Right cardiac atrium (tissue), 5 donors: Measurements from ENCODE around the gene RELCH. TPM values are rescaled to one million over a fixed set of nuclear protein-coding genes. Genes with fewer than 3 reads are reported as not detected.

Source experiments
- ATAC-seq, 2 donors: fragments of 200-7000 bp; cut with Tn5 transposase; one replicate each; pipeline versions ENCODE4 v1.8.0 to v1.9.1; 2020; ENCODE audit warnings: moderate library complexity in 2 of 2, mild to moderate bottlenecking in 1 of 2
- DNase-seq, 3 donors: peaks; one replicate each; pipeline ENCODE4 v3.0.0-alpha.2; 2020
- H3K27ac ChIP-seq: one replicate; pipeline ENCODE4 v1.5.1; 2013; ENCODE audit warnings: mild to moderate bottlenecking, low read length, control low read depth, moderate library complexity
- H3K27me3 ChIP-seq: one replicate; pipeline ENCODE4 v1.6.1; 2013; ENCODE audit not compliant: control insufficient read depth, insufficient read depth
- H3K4me1 ChIP-seq: one replicate; pipeline ENCODE4 v1.6.1; 2013; ENCODE audit warnings: low read length; ENCODE audit not compliant: control insufficient read depth, insufficient read depth
- H3K4me3 ChIP-seq: one replicate; pipeline ENCODE4 v1.5.1; 2013; ENCODE audit warnings: low read length, control low read depth
- H3K9me3 ChIP-seq: one replicate; pipeline ENCODE4 v1.6.1; 2013; ENCODE audit warnings: low read length; ENCODE audit not compliant: control insufficient read depth
- WGBS: extraction: QIAGEN DNeasy Blood & Tissue Kit; methylation state at CpG from one replicate; pipeline ENCODE4 v1.1.7; 2013; 5-methylcytosine and 5-hydroxymethylcytosine counted together
- intact Hi-C, 4 donors: fragments of 100-400 bp; cut with DNase I; formaldehyde crosslinking; loops; one replicate each; pipeline versions ENCODE4 v1.11.0 to v1.14.0; 2022 to 2023
- polyA plus RNA-seq: library from polyadenylated mRNA; stranded (reverse); fragments of 200-250 nt; gene quantifications from one replicate; pipeline ENCODE4 v1.2.3, GENCODE V29; 2013
- total RNA-seq, 4 donors: library from RNA; stranded (reverse); fragmentation: NEBNext Ultra II Directional; extraction: Animal tissue kit (Norgen Biotek cat#: 25700); gene quantifications; one replicate each; pipeline ENCODE4 v1.2.1, GENCODE V29; 2021
- donor health status: healthy with polysubstance abuse.
- donor health status: DM: no; HTN: yes; CAD: no.
- donor health status: DM: no; HTN: no; CAD: no.
- donor health status: DM: no; HTN: yes; CAD: no; lungs with severe emphysema.
- donor health status: DM: yes; HTN: yes; CAD: no.

The RELCH gene
- total and polyA plus RNA-seq, 5 donors: 6.9 to 22.7 (median 16.8) TPM

DNA sequence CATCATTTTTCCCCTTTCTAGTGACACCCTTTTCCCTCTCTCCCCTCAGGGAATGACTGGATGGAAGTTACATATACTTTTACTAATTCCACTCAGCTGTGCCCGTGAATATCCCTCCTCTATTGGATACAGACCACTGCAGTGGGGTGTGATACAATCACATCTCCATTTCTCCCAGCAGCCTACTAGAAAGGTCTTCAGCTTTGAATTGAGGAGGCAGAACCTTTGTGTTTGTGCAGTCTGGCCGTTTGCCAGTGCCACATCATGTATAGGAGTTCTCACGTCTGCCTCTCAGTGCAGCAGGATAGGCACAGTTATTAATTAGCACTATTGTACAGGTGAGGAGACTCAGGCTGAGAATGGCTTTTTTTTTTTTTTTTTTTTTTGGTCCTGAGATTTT is 154.4 kb downstream of the RELCH start:
- ATAC-seq: no peak
- Histone ChIP-seq H3K4me3 (no peak overlapping the region), H3K27me3 (no peaks in the 10 kb centered on the region), H3K4me1 (no peaks in the 10 kb centered on the region), H3K9me3 (no peaks in the 10 kb centered on the region), H3K27ac (no peak overlapping the region)
- no peak for DNase-seq
- 70% methylated on average over 3 of the region's 3 CpGs for WGBS
- intact Hi-C loops: no loop called here

DNA sequence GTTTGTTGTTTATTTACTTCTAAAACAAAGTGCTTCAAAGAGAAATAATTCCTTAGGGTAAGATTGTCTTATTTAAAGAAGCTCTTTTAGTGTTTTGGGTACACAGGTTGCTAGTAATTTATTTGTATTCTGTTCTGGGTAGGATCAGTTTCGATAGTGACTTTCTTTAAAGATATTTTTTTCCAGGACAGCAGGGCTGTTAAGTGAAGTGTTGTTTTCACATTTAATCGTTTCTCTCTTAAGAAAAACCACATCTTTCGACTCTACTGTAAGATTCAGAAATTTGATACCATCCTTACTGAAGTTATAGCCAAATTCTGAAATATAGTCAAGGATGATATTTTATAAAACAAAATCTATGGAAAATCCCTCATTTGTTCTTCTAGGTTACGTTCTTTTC is 155.8 kb downstream of the RELCH start:
- Histone ChIP-seq H3K4me3 (no peak overlapping the region), H3K9me3 (no peaks in the 10 kb centered on the region), H3K4me1 (peaks cover 1% of the 10 kb centered on the region), H3K27me3 (no peaks in the 10 kb centered on the region), H3K27ac (no peak overlapping the region)
- DNase-seq: no peak
- no peak for ATAC-seq
- intact Hi-C loops: no loop called here
- 87% methylated on average over 4 of the region's 4 CpGs for WGBS

DNA sequence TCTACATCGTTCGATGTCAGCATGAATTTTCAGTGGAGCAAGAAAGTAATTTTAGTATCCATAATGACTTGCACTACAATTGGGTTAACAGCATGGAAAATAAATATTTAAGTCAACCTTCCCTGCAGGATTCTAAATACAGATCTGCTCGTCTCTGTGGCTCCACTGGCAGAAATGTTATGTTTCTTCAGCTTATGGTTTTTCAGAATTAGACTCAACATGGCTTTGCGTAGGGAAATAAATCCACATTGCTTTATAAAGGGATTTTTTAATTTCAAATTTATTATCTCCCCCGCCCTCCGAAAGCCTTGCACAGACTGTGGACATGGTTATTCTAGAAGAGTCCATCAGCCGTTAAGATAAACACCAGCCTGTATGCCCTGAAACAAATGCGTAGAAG is 156.3 kb downstream of the RELCH start:
- H3K4me1 ChIP-seq: peaks cover 1% of the 10 kb centered on the region
- intact Hi-C loops: no loop called here
- no peaks in the 10 kb centered on the region for H3K27me3 ChIP-seq
- H3K9me3 ChIP-seq: no peaks in the 10 kb centered on the region
- ATAC-seq (no peak), DNase-seq (no peak)
- WGBS: 91% methylated on average over 8 of the region's 8 CpGs
- no peak overlapping the region for H3K27ac ChIP-seq
- H3K4me3 ChIP-seq: no peak overlapping the region

DNA sequence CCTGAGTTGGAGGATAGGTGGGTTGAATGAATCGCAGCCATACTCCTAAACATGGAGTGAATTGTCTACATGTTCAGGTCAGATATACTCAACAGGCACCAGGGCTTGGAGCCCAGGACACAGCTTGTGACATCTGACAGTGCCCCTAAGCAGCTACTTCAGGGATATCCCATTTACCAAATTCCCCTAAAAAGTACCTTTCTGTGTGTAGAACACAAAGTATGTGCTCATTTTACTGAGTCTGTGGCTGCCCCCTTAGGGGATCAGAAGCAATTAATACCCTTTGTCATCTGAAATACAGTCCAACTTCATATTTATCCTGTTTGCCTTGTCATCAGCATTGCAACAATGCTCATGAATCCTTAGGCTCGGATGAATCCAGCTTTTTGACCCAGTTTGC is 158.9 kb downstream of the RELCH start:
- H3K9me3 ChIP-seq: no peaks in the 10 kb centered on the region
- H3K4me1 ChIP-seq: peaks cover 1% of the 10 kb centered on the region
- intact Hi-C loops: no loop called here
- WGBS: 96% methylated on average over 2 of the region's 2 CpGs
- H3K27ac ChIP-seq: no peak overlapping the region
- no peak overlapping the region for H3K4me3 ChIP-seq
- H3K27me3 ChIP-seq: no peaks in the 10 kb centered on the region
- no peak for DNase-seq
- ATAC-seq: no peak

DNA sequence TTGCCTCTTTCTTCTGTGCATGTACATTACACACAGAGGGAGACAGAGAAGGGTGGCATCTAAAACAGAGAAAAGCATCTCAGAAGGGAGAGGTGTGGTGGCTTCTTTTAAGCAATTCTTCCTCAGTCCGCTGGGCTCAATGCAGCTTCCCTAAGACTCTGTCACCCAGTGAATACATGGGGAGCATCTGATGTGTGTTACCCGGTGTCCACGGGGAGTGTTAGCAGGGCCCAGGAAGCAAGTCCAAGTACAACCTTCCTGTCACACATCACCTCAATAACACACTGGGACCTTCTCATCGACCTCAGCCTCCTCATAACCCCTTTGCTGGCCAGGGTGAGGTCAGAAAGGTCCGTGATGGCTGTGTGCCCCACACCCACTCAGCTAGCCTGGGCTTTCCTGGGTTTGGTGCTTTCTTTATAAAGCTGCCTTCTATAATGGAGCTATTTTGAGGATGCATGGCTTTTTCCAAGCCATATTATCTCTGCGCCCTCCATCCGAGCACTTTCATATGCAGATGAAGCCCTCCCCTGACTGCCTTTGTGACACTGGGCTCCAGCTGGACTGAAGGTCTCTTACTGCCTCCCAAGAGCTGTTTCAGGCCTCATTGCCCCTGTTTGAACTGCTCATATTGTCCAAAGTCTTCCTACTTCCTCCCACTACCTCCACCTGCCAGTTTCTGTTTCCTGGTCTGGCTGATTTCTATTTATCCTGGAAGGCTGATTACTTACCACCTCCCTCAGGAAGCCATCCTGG is 159.5 kb downstream of the RELCH start:
- WGBS: 73% methylated on average over 7 of the region's 7 CpGs
- DNase-seq: no peak

DNA sequence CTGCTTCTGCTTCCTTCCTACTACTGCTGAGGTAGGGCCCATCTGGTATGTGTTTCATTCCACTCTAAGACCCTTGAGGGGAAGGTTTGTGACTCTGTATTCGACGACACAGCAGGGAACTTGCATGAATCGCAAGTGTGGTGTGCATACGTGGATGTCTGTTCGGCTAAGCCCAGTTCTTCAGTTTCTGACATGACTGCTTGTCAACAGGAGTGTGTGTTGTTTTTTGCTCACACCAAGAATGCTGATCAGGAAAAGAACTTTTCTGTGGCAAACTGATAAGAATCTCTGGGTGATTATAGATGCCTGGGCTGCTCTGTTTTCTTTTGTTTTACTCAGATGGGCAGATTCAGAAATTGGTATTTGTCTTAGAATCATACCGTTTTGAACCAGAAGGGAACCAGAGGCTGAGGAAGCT is 160.0 kb downstream of the RELCH start:
- ATAC-seq (no peak), DNase-seq (no peak)
- Histone ChIP-seq H3K4me3 (no peak overlapping the region), H3K27ac (no peak overlapping the region), H3K27me3 (no peaks in the 10 kb centered on the region), H3K4me1 (peaks cover 1% of the 10 kb centered on the region), H3K9me3 (no peaks in the 10 kb centered on the region)
- intact Hi-C loops: no loop called here
- 67% methylated on average over 6 of the region's 6 CpGs for WGBS

More for the DNA sequence above, 159.5 kb downstream of the RELCH start:
- Histone ChIP-seq H3K27ac (no peak overlapping the region), H3K27me3 (no peaks in the 10 kb centered on the region), H3K4me1 (peaks cover 1% of the 10 kb centered on the region), H3K9me3 (no peaks in the 10 kb centered on the region), H3K4me3 (no peak overlapping the region)
- intact Hi-C loops: no loop called here
- no peak for ATAC-seq

DNA sequence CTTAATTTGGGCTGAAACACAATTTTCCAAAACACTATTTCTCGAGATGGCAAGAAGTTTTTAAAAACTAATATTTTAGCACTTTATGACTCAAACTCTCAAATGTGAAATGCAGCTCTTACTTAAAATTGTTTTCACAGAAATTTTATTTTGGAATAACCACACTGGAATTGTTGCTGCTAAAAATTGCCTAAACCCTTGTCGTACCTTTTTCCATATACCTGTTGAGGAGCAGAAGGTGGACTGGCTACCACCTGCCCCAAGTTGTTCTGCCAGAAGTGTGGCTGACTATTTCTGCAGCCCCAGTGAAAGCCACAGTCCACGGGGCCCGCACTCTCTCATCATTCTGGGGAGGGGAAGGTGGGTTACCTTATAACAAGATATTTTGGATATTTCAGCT is 161.4 kb downstream of the RELCH start:
- WGBS: 73% methylated on average over 4 of the region's 4 CpGs
- ATAC-seq (no peak), DNase-seq (no peak)
- no peak overlapping the region for H3K4me3 ChIP-seq
- H3K27me3 ChIP-seq: no peaks in the 10 kb centered on the region
- no peak overlapping the region for H3K27ac ChIP-seq
- H3K9me3 ChIP-seq: no peaks in the 10 kb centered on the region
- peaks cover 1% of the 10 kb centered on the region for H3K4me1 ChIP-seq
- intact Hi-C loops: no loop called here

DNA sequence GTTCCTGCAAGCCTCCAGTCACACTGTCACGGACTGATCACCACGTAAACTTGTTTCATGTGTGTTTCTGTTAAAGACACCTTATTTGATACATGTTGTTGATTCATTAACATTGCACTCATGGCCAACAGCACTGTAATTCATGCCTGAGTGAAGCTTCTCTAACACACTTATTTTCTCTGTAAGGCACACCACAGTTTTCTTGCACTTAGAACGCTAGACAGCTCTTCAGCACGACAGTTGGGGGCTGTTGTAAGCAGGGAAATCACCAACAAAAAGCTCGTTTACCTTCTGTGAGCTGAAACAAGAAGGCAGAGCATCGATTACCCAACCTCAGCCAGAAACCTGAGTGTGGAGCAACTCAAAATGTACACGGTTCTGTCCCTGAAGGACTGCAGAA is 166.1 kb downstream of the RELCH start:
- Histone ChIP-seq H3K27ac (no peak overlapping the region), H3K27me3 (no peaks in the 10 kb centered on the region), H3K9me3 (no peaks in the 10 kb centered on the region), H3K4me3 (no peak overlapping the region), H3K4me1 (no peaks in the 10 kb centered on the region)
- no peak for DNase-seq
- ATAC-seq: no peak
- 85% methylated on average over 7 of the region's 7 CpGs for WGBS
- intact Hi-C loops: no loop called here

DNA sequence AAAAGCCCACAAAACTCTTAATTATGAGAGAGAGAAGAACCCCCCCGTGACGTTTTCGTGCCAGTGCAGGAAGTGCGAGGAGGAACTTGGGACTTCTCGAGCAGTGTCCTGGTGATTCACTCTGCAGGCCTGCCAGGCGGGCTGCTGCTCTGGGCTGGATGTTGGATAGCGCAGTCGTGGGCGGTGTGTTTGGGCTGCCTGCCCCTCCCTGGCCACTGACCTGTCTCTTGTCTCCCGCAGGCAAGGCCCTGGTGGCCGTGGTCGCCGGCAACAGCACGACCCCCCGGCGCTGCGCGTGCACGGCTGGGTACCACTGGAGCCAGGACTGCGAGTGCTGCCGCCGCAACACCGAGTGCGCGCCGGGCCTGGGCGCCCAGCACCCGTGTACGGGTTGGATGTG is 167.1 kb downstream of the RELCH start:
- WGBS: 88% methylated on average over 29 of the region's 29 CpGs

DNA sequence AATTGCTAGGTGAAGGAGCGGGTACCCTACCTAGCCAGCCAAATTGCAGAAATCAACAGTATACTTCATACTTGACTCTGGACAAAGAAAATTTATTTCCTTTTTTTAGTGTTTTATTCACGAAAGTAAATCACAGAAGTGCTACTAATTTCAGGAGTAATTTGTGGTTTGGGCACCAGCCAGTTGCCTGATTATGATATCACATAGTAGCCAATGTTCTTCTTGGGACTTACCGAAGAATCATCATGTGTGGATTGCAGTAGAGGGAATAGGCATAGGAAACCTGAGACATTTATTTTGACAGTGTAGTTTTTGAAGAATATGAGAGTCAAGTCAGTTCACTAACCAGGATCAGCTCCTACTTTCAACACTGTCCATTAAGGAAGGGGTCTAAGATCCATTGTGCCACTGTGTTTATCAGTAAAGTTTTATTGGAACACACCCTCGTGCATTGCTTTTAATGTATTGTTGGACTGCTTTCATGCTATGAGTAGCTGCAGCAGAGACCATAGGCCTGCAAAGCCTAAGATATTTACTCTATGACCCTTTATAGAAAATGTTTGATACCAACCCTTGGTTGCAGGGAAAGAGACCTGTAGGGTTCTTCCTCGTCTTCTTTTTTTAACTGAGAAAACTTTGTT is 170.1 kb downstream of the RELCH start:
- intact Hi-C loops: no loop called here
- no peak overlapping the region for H3K27ac ChIP-seq
- no peak for DNase-seq
- H3K27me3 ChIP-seq: no peaks in the 10 kb centered on the region
- H3K4me1 ChIP-seq: no peaks in the 10 kb centered on the region
- 71% methylated on average over 5 of the region's 5 CpGs for WGBS
- no peaks in the 10 kb centered on the region for H3K9me3 ChIP-seq
- no peak for ATAC-seq
- H3K4me3 ChIP-seq: no peak overlapping the region

More for the DNA sequence above, 167.1 kb downstream of the RELCH start:
- peak in 1 of 2 donors; percentile 51 for ATAC-seq
- intact Hi-C loops: no loop called here
- H3K4me1 ChIP-seq: no peaks in the 10 kb centered on the region
- H3K27ac ChIP-seq: no peak overlapping the region
- no peak overlapping the region for H3K4me3 ChIP-seq
- H3K27me3 ChIP-seq: no peaks in the 10 kb centered on the region
- no peaks in the 10 kb centered on the region for H3K9me3 ChIP-seq
- no peak for DNase-seq
